C4-2B (cell line): ENCODE results near the gene CX3CL1.
"Not testable (repeated sequence)": the region's sequence is repeated elsewhere in the genome, so short reads cannot be mapped to it uniquely, and the experiment has no call there.

Experiments
- H3K27ac ChIP-seq: fragments of 450-650 bp; 2 replicates; pipeline ENCODE4 v1.5.1; 2017
- ZFX ChIP-seq: fragments of 450-650 bp; IDR thresholded peaks from 2 replicates; pipeline ENCODE4 v1.6.1; 2017
- TF ChIP-seq, protein P1 (sequence below): fragments of 450-650 bp; conservative IDR thresholded peaks from 2 replicates; pipeline ENCODE4 v1.5.1; 2017; ENCODE audit warnings: mild to moderate bottlenecking

Gene CX3CL1

DNA sequence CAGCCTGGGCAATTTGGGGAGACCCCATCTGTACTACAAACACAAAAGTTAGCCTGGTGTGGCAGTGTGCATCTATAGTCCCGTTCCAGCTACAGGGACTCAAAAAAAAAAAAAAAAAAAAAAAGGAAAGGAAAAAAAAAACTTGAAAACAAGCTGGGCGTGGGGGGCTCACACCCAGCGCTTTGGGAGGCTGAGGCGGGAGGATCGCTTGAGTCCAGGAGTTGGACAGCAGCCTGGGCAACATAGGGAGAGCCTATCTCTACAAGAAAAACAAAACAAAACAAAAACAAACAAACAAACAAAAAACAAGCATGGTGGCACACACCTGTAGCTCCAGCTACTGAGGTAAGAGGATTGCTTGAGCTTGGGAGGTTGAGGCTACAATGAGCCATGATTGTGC is 19.4 kb downstream of the CX3CL1 start:
- TF ChIP-seq, protein P1, sequence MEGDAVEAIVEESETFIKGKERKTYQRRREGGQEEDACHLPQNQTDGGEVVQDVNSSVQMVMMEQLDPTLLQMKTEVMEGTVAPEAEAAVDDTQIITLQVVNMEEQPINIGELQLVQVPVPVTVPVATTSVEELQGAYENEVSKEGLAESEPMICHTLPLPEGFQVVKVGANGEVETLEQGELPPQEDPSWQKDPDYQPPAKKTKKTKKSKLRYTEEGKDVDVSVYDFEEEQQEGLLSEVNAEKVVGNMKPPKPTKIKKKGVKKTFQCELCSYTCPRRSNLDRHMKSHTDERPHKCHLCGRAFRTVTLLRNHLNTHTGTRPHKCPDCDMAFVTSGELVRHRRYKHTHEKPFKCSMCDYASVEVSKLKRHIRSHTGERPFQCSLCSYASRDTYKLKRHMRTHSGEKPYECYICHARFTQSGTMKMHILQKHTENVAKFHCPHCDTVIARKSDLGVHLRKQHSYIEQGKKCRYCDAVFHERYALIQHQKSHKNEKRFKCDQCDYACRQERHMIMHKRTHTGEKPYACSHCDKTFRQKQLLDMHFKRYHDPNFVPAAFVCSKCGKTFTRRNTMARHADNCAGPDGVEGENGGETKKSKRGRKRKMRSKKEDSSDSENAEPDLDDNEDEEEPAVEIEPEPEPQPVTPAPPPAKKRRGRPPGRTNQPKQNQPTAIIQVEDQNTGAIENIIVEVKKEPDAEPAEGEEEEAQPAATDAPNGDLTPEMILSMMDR: no peak
- TF ChIP-seq ZFX: no peak
- peak overlapping the region; percentile 52; the same call in 1 of the 2 replicates for H3K27ac ChIP-seq

DNA sequence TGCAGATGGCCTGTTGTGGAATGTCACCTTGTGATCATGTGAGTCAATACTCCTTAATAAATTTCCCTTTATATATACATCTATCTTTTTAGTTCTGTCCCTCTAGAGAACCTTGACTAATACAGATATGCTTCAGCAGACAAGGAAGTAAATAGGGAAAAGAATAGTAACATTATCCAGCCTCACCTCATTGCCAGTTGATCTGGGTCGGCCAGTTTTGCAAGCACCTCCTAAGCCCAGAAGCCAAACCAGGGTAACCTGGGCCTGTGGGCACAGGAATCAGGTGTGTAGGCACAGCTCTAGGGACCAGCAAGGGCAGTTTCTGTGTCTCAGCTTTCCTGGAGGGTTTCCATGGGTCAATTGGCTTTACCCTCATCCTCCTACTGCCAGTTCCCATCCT is 20.4 kb downstream of the CX3CL1 start:
- TF ChIP-seq, protein P1: no peak
- TF ChIP-seq ZFX: no peak
- H3K27ac ChIP-seq: peak overlapping the region; percentile 52

DNA sequence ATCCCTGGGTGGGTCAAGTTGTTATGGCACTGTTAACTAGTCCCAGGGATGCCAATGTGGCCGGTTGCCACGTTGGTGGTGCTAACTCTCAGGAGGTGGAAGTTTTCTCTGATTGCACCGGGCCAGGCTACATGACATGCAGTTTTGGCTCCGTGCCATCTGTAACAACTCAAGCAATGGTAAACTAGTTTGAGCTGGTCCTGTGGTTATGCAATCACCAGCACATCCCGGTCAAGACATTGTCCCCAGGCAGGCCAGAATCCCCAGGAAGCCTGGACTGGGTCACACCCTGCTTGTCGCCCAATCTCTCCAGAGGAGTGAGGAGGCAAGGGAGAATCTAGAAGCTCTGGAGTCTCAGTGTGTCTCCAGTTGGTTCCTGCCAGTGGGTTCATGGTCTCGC is 22.2 kb downstream of the CX3CL1 start:
- no peak for TF ChIP-seq ZFX
- TF ChIP-seq, protein P1: no peak

DNA sequence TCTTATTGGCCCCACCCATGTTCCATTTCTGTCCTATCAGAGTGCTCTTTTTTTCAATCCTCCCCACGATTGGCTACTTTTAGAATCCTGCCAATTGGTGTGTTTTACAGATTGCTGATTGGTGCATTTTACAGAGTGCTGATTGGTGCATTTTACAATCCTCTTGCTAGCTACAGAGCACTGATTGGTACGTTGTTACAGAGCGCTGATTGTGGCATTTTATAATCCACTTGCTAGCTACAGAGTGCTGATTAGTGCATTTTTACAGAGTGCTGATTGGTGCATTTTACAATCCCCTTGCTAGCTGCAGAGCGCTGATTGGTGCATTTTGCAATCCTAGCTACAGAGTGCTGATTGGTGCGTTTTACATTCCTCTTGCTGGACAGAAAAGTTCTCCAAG is 22.7 kb downstream of the CX3CL1 start:
- TF ChIP-seq, protein P1: no peak
- no peak for TF ChIP-seq ZFX

More for the DNA sequence above, 22.2 kb downstream of the CX3CL1 start:
- H3K27ac ChIP-seq: peak overlapping the region; percentile 52

DNA sequence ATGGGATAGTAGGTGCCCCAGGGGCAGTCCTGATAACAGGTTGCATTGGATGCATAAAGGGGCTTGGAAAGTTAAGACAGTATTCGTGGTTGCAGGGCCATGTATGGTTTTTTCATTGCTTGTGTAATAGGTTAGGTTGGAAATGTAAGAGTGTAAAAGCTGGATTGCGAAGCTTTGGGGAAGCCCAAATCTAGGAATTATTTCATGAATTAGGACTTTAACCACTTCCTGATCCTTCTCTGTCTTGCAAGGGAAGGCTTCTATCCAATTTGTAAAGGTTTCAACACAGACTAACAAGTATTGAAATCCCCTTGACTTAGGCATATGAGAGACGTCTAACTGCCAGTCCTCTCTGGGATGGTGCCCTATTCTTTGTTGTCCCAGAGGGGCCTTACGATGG is 24.5 kb downstream of the CX3CL1 start:
- no peak overlapping the region for H3K27ac ChIP-seq
- TF ChIP-seq, protein P1: no peak
- no peak for TF ChIP-seq ZFX

More for the DNA sequence above, 22.7 kb downstream of the CX3CL1 start:
- H3K27ac ChIP-seq: no peak overlapping the region

DNA sequence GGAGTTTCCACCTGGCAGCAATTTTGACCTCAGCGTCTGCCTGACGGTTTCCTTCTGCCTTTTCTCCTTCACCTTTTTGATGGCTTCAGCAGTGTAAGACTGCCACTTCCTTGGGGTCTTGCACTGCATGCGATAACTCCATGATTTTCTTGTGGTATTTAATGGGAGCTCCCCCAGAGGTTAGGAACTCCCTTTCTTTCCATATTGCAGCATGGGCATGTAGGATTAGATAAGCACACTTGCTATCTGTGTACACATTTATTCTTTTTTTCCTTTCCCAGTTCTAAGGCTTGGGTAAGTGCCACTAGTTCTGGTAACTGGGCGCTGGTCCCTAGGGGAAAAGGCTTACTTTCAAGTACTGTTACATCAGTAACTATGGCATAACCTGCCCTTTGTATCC is 25.2 kb downstream of the CX3CL1 start:
- not testable (repeated sequence) for H3K27ac ChIP-seq

DNA sequence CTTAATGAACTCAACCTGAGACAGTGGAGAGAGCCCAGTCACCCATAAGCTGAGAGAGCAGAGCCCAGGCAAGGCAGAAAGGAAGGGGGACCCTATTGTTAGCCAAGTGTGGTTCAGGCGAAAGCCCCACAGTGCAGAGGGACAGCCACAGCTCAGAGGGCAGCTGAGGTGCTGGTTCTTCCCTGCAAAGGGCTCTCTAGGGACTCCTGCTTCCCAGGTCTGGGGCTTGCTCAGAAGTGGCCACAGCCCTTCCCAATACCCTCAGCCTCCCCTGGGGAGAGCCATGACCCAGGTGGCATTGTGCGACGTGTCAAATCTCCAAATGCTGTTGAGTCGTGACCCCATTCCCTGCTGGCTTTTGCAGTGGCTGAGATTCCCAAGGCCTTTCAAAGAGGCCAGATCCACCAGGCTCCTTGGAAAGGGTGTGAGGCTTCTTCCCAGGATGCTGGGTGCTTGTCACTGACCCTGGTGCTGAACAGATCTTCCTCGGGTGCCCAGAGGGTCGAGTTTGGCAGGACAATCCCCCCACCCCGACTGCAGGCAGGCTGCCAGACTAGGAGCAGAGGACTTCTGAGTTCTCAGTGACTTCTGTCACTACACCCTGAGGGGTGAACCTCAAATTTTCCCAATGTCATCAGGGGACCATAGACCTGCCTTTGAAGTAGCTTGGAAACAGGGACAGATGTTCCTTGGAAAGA is 29.8 kb downstream of the CX3CL1 start:
- TF ChIP-seq, protein P1: no peak
- TF ChIP-seq ZFX: no peak
- H3K27ac ChIP-seq: no peak overlapping the region
